ENCODE results near the gene SBK2. TPM values are rescaled to one million over a fixed set of nuclear protein-coding genes. Genes with fewer than 3 reads are reported as not detected.
"Not testable (repeated sequence)": the region's sequence is repeated elsewhere in the genome, so short reads cannot be mapped to it uniquely, and the experiment has no call there.

SBK2 gene
- total and polyA plus RNA-seq, 2 experiments from 2014 or later = 1.1 to 2.0 TPM

DNA sequence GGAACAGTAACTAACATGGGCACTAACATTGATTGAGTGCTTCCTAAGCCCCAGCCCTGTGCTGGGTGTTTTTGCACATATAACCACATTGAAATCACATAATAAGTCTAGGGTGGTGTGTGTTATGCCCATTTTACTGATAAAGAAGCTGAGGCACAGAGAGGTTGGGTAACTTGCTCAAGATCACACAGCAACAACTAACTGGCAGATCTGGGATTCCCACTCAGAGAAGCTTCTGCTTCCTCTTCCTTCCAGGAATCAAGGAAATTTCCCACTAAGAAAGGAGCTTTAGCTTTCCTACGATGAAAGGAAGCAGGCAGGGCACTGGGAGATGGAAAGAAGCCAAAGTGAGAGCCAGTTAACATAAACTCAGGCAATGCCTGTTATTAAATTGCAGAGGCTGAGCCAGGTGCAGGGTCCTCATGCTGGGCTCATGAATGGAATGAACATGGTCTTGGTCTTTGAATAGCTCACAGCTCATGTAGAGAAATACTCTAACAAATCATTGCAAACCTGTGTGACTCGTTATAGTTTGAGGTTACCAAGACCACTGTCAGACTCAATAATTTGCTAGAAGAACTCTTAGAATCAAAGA is 38.6 kb downstream of the SBK2 start (continued):
- TF ChIP-seq ZNF114 (CRISPR knock-in tag; IDR thresholded peaks at IDR 0.05) = no peak

GRCh38 chr19:55497763-55498162 is 39.2 kb downstream of the SBK2 start:
- ATAC-seq (no peak), DNase-seq (ENCODE audit: low spot score) (no peak)
- Mint-ChIP-seq H3K4me3 (no peak overlapping the region), H3K36me3 (ENCODE audit: low read depth) (peaks cover 7% of the 10 kb centered on the region; the same call in 1 of the 3 replicates), H3K27ac (no peak overlapping the region), H3K9me3 (peaks cover 11% of the 10 kb centered on the region), H3K27me3 (ENCODE audit: insufficient read depth, low read depth, poor library complexity) (peaks cover 18% of the 10 kb centered on the region), H3K4me1 (peaks cover 13% of the 10 kb centered on the region)
- H3K4me1 ChIP-seq (ENCODE audit: insufficient read depth) = peaks cover 9% of the 10 kb centered on the region; the same call in 1 of the 2 replicates
- no peak overlapping the region for H3K4me2 ChIP-seq
- H3K4me3 ChIP-seq = no peak overlapping the region
- H3F3A ChIP-seq (replicated peaks; ENCODE audit: low read depth) = no peaks in the 10 kb centered on the region
- no peak overlapping the region for H2AFZ ChIP-seq
- peaks cover 12% of the 10 kb centered on the region for H3K27me3 ChIP-seq (ENCODE audit: insufficient read depth)
- no peaks in the 10 kb centered on the region for H3K36me3 ChIP-seq (ENCODE audit: insufficient read depth)
- H3K9me2 ChIP-seq (ENCODE audit: insufficient read depth) = no peaks in the 10 kb centered on the region
- TF ChIP-seq CREB1 (CRISPR knock-in tag; IDR thresholded peaks at IDR 0.05; ENCODE audit: low read depth) (no peak), NANOG (IDR thresholded peaks at IDR 0.05; ENCODE audit: borderline replicate concordance) (no peak), CTCF (conservative IDR thresholded peaks at IDR 0.05; ENCODE audit: low read depth in 2 of 2) (no peak), STAT1 (IDR thresholded peaks at IDR 0.05; ENCODE audit: unreplicated experiment) (no peak), ZNF114 (CRISPR knock-in tag; IDR thresholded peaks at IDR 0.05) (no peak), EZH2 (IDR thresholded peaks at IDR 0.05; ENCODE audit: low read depth, unreplicated experiment) (no peak), POLR2AphosphoS5 (IDR thresholded peaks at IDR 0.05; ENCODE audit: low read depth) (no peak), EZH2phosphoT487 (IDR thresholded peaks at IDR 0.05; ENCODE audit: unreplicated experiment) (no peak)
- TF ChIP-seq, protein P1, sequence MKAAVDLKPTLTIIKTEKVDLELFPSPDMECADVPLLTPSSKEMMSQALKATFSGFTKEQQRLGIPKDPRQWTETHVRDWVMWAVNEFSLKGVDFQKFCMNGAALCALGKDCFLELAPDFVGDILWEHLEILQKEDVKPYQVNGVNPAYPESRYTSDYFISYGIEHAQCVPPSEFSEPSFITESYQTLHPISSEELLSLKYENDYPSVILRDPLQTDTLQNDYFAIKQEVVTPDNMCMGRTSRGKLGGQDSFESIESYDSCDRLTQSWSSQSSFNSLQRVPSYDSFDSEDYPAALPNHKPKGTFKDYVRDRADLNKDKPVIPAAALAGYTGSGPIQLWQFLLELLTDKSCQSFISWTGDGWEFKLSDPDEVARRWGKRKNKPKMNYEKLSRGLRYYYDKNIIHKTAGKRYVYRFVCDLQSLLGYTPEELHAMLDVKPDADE (IDR thresholded peaks at IDR 0.05) = no peak
- H3K79me2 ChIP-seq (replicated peaks; ENCODE audit: insufficient read depth) = no peaks in the 10 kb centered on the region
- no peak overlapping the region for H3K27ac ChIP-seq (ENCODE audit: low read depth)
- H4K20me1 ChIP-seq (replicated peaks; ENCODE audit: insufficient read depth) = no peaks in the 10 kb centered on the region

DNA sequence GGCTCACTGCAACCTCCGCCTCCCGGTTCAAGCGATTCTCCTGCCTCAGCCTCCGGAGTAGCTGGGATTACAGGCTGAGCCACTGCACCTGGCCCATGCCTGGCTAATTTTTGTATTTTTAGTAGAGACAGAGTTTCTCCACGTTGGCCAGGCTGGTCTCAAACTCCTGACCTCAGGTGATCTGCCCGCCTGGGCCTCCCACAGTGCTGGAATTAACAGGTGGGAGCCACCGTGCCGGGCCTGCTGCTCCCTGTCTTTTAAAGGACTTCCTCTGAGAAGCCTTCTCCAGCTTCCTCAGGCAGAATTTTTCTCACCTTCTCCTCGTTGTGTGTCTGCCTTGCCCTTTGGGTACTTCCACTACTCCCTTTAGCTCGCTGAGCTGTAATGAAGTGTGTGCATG is 40.1 kb downstream of the SBK2 start:
- not testable (repeated sequence) for H3K4me3 ChIP-seq; ATAC-seq; H3K36me3 Mint-ChIP-seq (ENCODE audit: low read depth)

More for the DNA sequence above, 40.1 kb downstream of the SBK2 start:
- DNase-seq (ENCODE audit: low spot score); H3K4me2 ChIP-seq; H3K36me3 ChIP-seq (ENCODE audit: insufficient read depth); H3K27ac ChIP-seq (ENCODE audit: low read depth); H3K27me3 ChIP-seq (ENCODE audit: insufficient read depth); H3K27me3 Mint-ChIP-seq (ENCODE audit: insufficient read depth, low read depth, poor library complexity); H3K9me2 ChIP-seq (ENCODE audit: insufficient read depth); H2AFZ ChIP-seq; H3K4me3 Mint-ChIP-seq; H3K27ac Mint-ChIP-seq; H3K4me1 ChIP-seq (ENCODE audit: insufficient read depth); H3F3A ChIP-seq (replicated peaks; ENCODE audit: low read depth); H3K9me3 Mint-ChIP-seq; H4K20me1 ChIP-seq (replicated peaks; ENCODE audit: insufficient read depth); H3K79me2 ChIP-seq (replicated peaks; ENCODE audit: insufficient read depth): not testable (repeated sequence)
- peaks cover 13% of the 10 kb centered on the region for H3K4me1 Mint-ChIP-seq
